IMR-90 (cell line): ENCODE measurements around the gene IL22. TPM values are rescaled to one million over a fixed set of nuclear protein-coding genes. Genes with fewer than 3 reads are reported as not detected.
A peak's percentile ranks its signal among the peaks of the same experiment; 100 is the strongest.

ENCODE experiments used
- ATAC-seq: fragments of 200-7000 bp; cut with Tn5 transposase; 2 replicates; pipeline ENCODE4 v1.9.1; 2020; ENCODE audit warnings: low read depth, mild to moderate bottlenecking, moderate library complexity
- BruUV-seq: library from RNA; stranded (reverse); fragments of 400-500 nt; replicated peaks from 2 replicates; lab custom pipeline; 2021; lab: Mats Ljungman, UMichigan
- CTCF ChIA-PET: fragments of 300-600 bp; formaldehyde crosslinking; extraction: SDS; loops from one replicate; lab custom pipeline; 2021; ENCODE audit warnings: antibody characterized with exemption; lab: Yijun Ruan, JAX
- POLR2A ChIA-PET: fragments of 300-600 bp; sonication (Branson Sonifier 250); formaldehyde crosslinking; loops from one replicate; lab custom pipeline; 2022; ENCODE audit warnings: antibody characterized with exemption; ENCODE audit not compliant: unreplicated experiment; lab: Charles Lee
- DNase-seq: peaks from one replicate; pipeline ENCODE4 v3.0.0; 2013
- H2AFZ ChIP-seq: replicated peaks from 2 replicates; pipeline ENCODE3; 2013; ENCODE audit warnings: low read length, mild to moderate bottlenecking; ENCODE audit not compliant: poor library complexity
- H2AK5ac ChIP-seq: 2 replicates; pipeline ENCODE4 v1.6.1; 2013; ENCODE audit warnings: low read depth, low read length, inconsistent platforms
- H2AK9ac ChIP-seq: replicated peaks from 2 replicates; pipeline ENCODE3; 2013; ENCODE audit warnings: mild to moderate bottlenecking, low read depth, low read length, moderate library complexity; ENCODE audit not compliant: poor library complexity
- H2BK120ac ChIP-seq: 2 replicates; pipeline ENCODE4 v1.6.1; 2013; ENCODE audit warnings: low read depth, low read length, inconsistent platforms
- H2BK15ac ChIP-seq: 3 replicates; pipeline ENCODE4 v1.6.1; 2013; ENCODE audit warnings: low read depth, low read length, inconsistent platforms
- H2BK20ac ChIP-seq: 2 replicates; pipeline ENCODE4 v1.6.1; 2013; ENCODE audit warnings: low read depth, mild to moderate bottlenecking, inconsistent platforms, low read length, moderate library complexity
- H2BK5ac ChIP-seq: 2 replicates; pipeline ENCODE4 v1.6.1; 2013; ENCODE audit warnings: mild to moderate bottlenecking, low read depth, low read length, inconsistent platforms; ENCODE audit not compliant: poor library complexity, severe bottlenecking
- H3K14ac ChIP-seq: replicated peaks from 2 replicates; pipeline ENCODE4 v1.6.1; 2013; ENCODE audit warnings: low read depth, low read length, inconsistent platforms
- H3K18ac ChIP-seq: 2 replicates; pipeline ENCODE4 v1.6.1; 2013; ENCODE audit warnings: low read depth, low read length, control low read depth
- H3K23ac ChIP-seq: 2 replicates; pipeline ENCODE4 v1.6.1; 2013; ENCODE audit warnings: low read depth, low read length, inconsistent platforms
- H3K27ac ChIP-seq: 2 replicates; pipeline ENCODE4 v1.5.1; 2013; ENCODE audit warnings: mild to moderate bottlenecking, control low read depth, low read length; ENCODE audit not compliant: insufficient read depth
- H3K27me3 ChIP-seq: 2 replicates; pipeline ENCODE4 v1.6.1; 2013; ENCODE audit warnings: low read length; ENCODE audit not compliant: control insufficient read depth, insufficient read depth
- H3K36me3 ChIP-seq: 2 replicates; pipeline ENCODE4 v1.6.1; 2013; ENCODE audit warnings: low read length, mixed read lengths; ENCODE audit not compliant: control insufficient read depth, insufficient read depth
- H3K4ac ChIP-seq: 2 replicates; pipeline ENCODE4 v1.6.1; 2013; ENCODE audit warnings: low read depth, low read length, inconsistent platforms
- H3K4me1 ChIP-seq: 2 replicates; pipeline ENCODE4 v1.6.1; 2013; ENCODE audit warnings: low read length, mixed read lengths; ENCODE audit not compliant: control insufficient read depth, insufficient read depth
- H3K4me2 ChIP-seq: 2 replicates; pipeline ENCODE4 v1.6.1; 2013; ENCODE audit warnings: low read depth, mild to moderate bottlenecking, control low read depth, low read length, moderate library complexity
- H3K4me3 ChIP-seq: 2 replicates; pipeline ENCODE4 v1.5.1; 2013; ENCODE audit warnings: low read depth, mild to moderate bottlenecking, control low read depth, low read length, moderate library complexity; ENCODE audit not compliant: insufficient read depth
- H3K56ac ChIP-seq: 2 replicates; pipeline ENCODE4 v1.6.1; 2013; ENCODE audit warnings: low read length, inconsistent platforms; ENCODE audit not compliant: insufficient read depth; ENCODE audit errors: extremely low read depth
- H3K79me1 ChIP-seq, 2 experiments: 2 replicates each; pipeline ENCODE4 v1.6.1; 2013; ENCODE audit warnings: low read length in 2 of 2, inconsistent platforms in 1 of 2, low read depth in 1 of 2
- H3K9ac ChIP-seq: 2 replicates; pipeline ENCODE4 v1.6.1; 2013; ENCODE audit warnings: low read depth, low read length, control low read depth
- H3K9me1 ChIP-seq: 2 replicates; pipeline ENCODE4 v1.6.1; 2013; ENCODE audit warnings: low read length, inconsistent platforms; ENCODE audit not compliant: insufficient read depth
- H3K9me3 ChIP-seq: 2 replicates; pipeline ENCODE4 v1.6.1; 2013; ENCODE audit warnings: low read length; ENCODE audit not compliant: control insufficient read depth, insufficient read depth
- H4K20me1 ChIP-seq: 2 replicates; pipeline ENCODE4 v1.6.1; 2013; ENCODE audit warnings: low read length, inconsistent platforms; ENCODE audit not compliant: insufficient read depth
- H4K5ac ChIP-seq: 2 replicates; pipeline ENCODE4 v1.6.1; 2013; ENCODE audit warnings: mild to moderate bottlenecking, low read depth, low read length, control low read depth
- H4K8ac ChIP-seq, 2 experiments: 2 replicates each; pipeline ENCODE4 v1.6.1; 2013; ENCODE audit warnings: low read depth in 2 of 2, low read length in 2 of 2, control low read depth in 1 of 2, inconsistent platforms in 1 of 2
- H4K91ac ChIP-seq: 2 replicates; pipeline ENCODE4 v1.6.1; 2013; ENCODE audit warnings: low read depth, low read length, inconsistent platforms; ENCODE audit not compliant: insufficient read depth
- BHLHE40 ChIP-seq: fragments of 150-350 bp; IDR thresholded peaks from 2 replicates; pipeline ENCODE4 v1.6.1; 2016; ENCODE audit warnings: mild to moderate bottlenecking, low read depth, low read length
- MAZ ChIP-seq: IDR thresholded peaks from 2 replicates; pipeline ENCODE4 v1.6.1; 2012; ENCODE audit warnings: low read depth, mild to moderate bottlenecking, low read length, improper control_type of control experiment, moderate library complexity, borderline replicate concordance
- RAD21 ChIP-seq: IDR thresholded peaks from 2 replicates; pipeline ENCODE4 v1.6.1; 2012; ENCODE audit warnings: low read length, improper control_type of control experiment
- WGBS, 2 experiments: methylation state at CpG; one replicate each; pipeline versions ENCODE4 v1.1.5 to v1.1.7; 2013; ENCODE audit warnings: missing lambda C conversion rate in 2 of 2; ENCODE audit not compliant: insufficient read length in 1 of 2; ENCODE audit errors: extremely low coverage in 2 of 2; 5-methylcytosine and 5-hydroxymethylcytosine counted together
- dilution Hi-C: fragments of 300-500 bp; cut with HindIII; formaldehyde crosslinking; loops from one replicate; pipeline ENCODE4 v1.14.3; 2018; ENCODE audit warnings: low sequenced_read_pairs; ENCODE audit not compliant: unreplicated experiment
- in situ Hi-C: fragments of 300-500 bp; cut with MboI; formaldehyde crosslinking; loops from 3 replicates; pipeline ENCODE4 v1.14.3; 2019; ENCODE audit warnings: low sequenced_read_pairs, inconsistent platforms, mixed read lengths
- intact Hi-C: fragments of 100-400 bp; cut with micrococcal nuclease; formaldehyde crosslinking; loops from 2 replicates; pipeline ENCODE4 v1.10.0; 2022
- polyA plus RNA-seq, 3 experiments: library from polyadenylated mRNA; depleted of rRNA; stranded (reverse); fragments of >200 nt; gene quantifications; 2 replicates each; pipeline ENCODE4 v1.2.3, GENCODE V29; 2012; ENCODE audit warnings: low replicate concordance in 1 of 3
- total RNA-seq: library from RNA; depleted of rRNA; stranded (reverse); fragments of >200 nt; gene quantifications from 2 replicates; pipeline ENCODE4 v1.2.3, GENCODE V29; 2012

Gene IL22
- total and polyA plus RNA-seq, 2 of the 4 experiments (the other 2 are of a cell fraction) = not detected

- no peak overlapping the region for H3K4me3 ChIP-seq
- no peak overlapping the region for H3K4me2 ChIP-seq
- no peak overlapping the region for H2BK120ac ChIP-seq
- TF ChIP-seq RAD21 (no peak), MAZ (no peak), BHLHE40 (no peak)
- peak overlapping the region; percentile 38; the same call in 1 of the 2 replicates for H4K91ac ChIP-seq
- POLR2A ChIA-PET = no interaction called here
- dilution Hi-C loops (no loop called here), in situ Hi-C loops (no loop called here), intact Hi-C loops (no loop called here)
- no peaks in the 10 kb centered on the region for H3K9me3 ChIP-seq
- H4K8ac ChIP-seq = no peak overlapping the region; a peak in 1 of 4 replicates
- WGBS, 2 experiments = no CpG with 5 or more reads among the region's 3 CpGs
- no peak overlapping the region for H2AK9ac ChIP-seq
- H2AFZ ChIP-seq = no peak overlapping the region
- no peak overlapping the region for H3K23ac ChIP-seq
- H2BK5ac ChIP-seq = no peak overlapping the region
- no peak overlapping the region for H2AK5ac ChIP-seq
- BruUV-seq = no TSS peak
- no peaks in the 10 kb centered on the region for H3K9me1 ChIP-seq
- H3K9ac ChIP-seq = no peak overlapping the region
- no peaks in the 10 kb centered on the region for H3K79me1 ChIP-seq
- no peak overlapping the region for H4K5ac ChIP-seq
- no peak overlapping the region for H3K56ac ChIP-seq
- H2BK20ac ChIP-seq = no peak overlapping the region
- H3K4me1 ChIP-seq = peaks cover 9% of the 10 kb centered on the region
- H3K18ac ChIP-seq = no peak overlapping the region; the same call in 1 of the 2 replicates
- CTCF ChIA-PET = no interaction called here
- H3K14ac ChIP-seq = 0 out of 2 replicates have a peak overlapping the region, but pooled peaks have one; percentile 41
- no peaks in the 10 kb centered on the region for H3K36me3 ChIP-seq
- no peak overlapping the region for H2BK15ac ChIP-seq
- H3K27me3 ChIP-seq = no peaks in the 10 kb centered on the region
- H3K4ac ChIP-seq = no peak overlapping the region
- H4K20me1 ChIP-seq = no peaks in the 10 kb centered on the region
- DNase-seq (no peak), ATAC-seq (no peak)
- H3K27ac ChIP-seq = no peak overlapping the region
Observed at GRCh38 chr12:68270358-68270757, 17.0 kb upstream of the IL22 start.
